ENCODE measurements around the gene ARPC5L. TPM values are rescaled to one million over a fixed set of nuclear protein-coding genes. Genes with fewer than 3 reads are reported as not detected.

ARPC5L gene
- total and polyA plus RNA-seq, 2 of the 13 experiments (the other 11 are each of a cell fraction or from before 2014, with no cell fraction given): 29.9 to 33.8 TPM

DNA sequence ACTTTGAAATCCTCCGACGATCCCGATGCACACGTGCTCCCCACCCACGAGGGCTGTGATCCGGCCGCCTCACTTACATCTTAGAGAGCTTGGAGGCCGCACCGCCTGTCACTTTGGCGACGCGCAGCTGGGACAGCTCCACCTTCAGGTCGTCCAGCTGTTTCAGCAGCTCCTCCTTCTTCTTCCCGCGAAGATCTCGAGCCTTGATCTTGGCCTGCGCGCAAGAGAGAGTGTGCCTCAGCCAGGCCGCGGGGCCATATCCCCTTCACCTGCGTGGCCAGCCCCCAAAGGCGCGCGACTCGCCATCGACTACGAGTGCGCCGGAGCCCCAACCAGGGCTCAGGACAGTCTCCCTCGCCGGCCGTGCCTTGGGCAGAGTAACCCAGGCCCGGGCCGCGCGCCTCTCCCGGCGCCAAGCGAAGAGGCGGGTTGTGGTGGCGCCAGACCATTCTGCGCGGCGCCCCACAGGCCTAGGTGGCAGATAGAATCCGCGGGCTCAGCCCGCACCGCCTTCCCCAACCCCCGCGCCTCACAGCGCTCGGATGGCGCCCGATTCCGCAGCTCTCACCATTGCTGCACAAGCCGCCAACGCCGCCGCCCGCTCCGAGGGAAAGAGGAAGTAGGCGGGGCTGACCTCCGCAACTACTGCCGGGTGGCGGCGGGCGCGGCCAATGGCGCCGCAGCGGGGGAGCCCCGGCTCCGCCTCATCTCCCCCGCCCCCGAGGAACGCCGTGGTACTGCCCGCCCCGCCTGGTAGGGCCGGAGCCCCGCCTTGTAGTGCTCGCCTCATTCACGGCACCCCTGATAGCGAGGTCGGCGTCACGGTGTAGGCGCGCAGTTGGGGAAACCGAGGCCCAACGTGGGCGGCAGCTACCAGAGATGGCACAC, at the start of gene ARPC5L, which contains the start of gene RPL35 (continued):
- TF ChIP-seq MYNN (CRISPR knock-in tag; IDR thresholded peaks at IDR 0.05; ENCODE audit: low read depth) (0 out of 2 replicates have a peak, but pooled peaks have one; percentile 69), ZNF777 (CRISPR knock-in tag; IDR thresholded peaks at IDR 0.05) (peak; percentile 73; the same call in 1 of the 2 replicates), ZNF343 (CRISPR knock-in tag; IDR thresholded peaks at IDR 0.05) (no peak; the same call in 1 of the 2 replicates), STAG1 (CRISPR knock-in tag; IDR thresholded peaks at IDR 0.05) (0 out of 2 replicates have a peak, but pooled peaks have one; percentile 4), SP2 (CRISPR knock-in tag; IDR thresholded peaks at IDR 0.05) (peak; percentile 86), ATF7 (IDR thresholded peaks at IDR 0.05) (peak; percentile 44; the same call in 1 of the 2 replicates), ATF7 (CRISPR knock-in tag; IDR thresholded peaks at IDR 0.05) (peak; percentile 41; the same call in 1 of the 2 replicates), ZNF768 (CRISPR knock-in tag; IDR thresholded peaks at IDR 0.05) (peak; percentile 62; the same call in 1 of the 2 replicates), FOSL1 (CRISPR knock-in tag; IDR thresholded peaks at IDR 0.05; ENCODE audit: borderline replicate concordance) (peak; percentile 35; the same call in 1 of the 2 replicates), FOXK2 (IDR thresholded peaks at IDR 0.05) (peak; percentile 88), REPIN1 (CRISPR knock-in tag; IDR thresholded peaks at IDR 0.05; ENCODE audit: borderline replicate concordance, low read depth) (peak; percentile 89), ZNF335 (CRISPR knock-in tag; IDR thresholded peaks at IDR 0.05) (no peak), AGO1 (IDR thresholded peaks at IDR 0.05; ENCODE audit: low read depth, low read length, poor library complexity, severe bottlenecking) (peak; percentile 65), ZIK1 (CRISPR knock-in tag; IDR thresholded peaks at IDR 0.05; ENCODE audit: borderline replicate concordance, low read depth) (peak; percentile 85), EHMT2 (IDR thresholded peaks at IDR 0.05; ENCODE audit: borderline replicate concordance, low read depth, low read length) (no peak), ZNF549 (CRISPR knock-in tag; IDR thresholded peaks at IDR 0.05) (no peak), ZNF605 (CRISPR knock-in tag; IDR thresholded peaks at IDR 0.05) (peak; percentile 97), SOX6 (IDR thresholded peaks at IDR 0.05) (no peak), SOX6 (CRISPR knock-in tag; IDR thresholded peaks at IDR 0.05) (peak; percentile 66), ZNF501 (CRISPR knock-in tag; IDR thresholded peaks at IDR 0.05) (peak; percentile 84; the same call in 1 of the 2 replicates), DNMT3B (CRISPR knock-in tag; conservative IDR thresholded peaks at IDR 0.05) (0 out of 2 replicates have a peak, but pooled peaks have one; percentile 54), PCBP2 (optimal IDR thresholded peaks at IDR 0.05; ENCODE audit: low read depth, low read length, poor library complexity, severe bottlenecking) (no peak)
- TF ChIP-seq, protein P1, sequence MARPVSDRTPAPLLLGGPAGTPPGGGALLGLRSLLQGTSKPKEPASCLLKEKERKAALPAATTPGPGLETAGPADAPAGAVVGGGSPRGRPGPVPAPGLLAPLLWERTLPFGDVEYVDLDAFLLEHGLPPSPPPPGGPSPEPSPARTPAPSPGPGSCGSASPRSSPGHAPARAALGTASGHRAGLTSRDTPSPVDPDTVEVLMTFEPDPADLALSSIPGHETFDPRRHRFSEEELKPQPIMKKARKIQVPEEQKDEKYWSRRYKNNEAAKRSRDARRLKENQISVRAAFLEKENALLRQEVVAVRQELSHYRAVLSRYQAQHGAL (CRISPR knock-in tag; IDR thresholded peaks at IDR 0.05; ENCODE audit: not compliant biosample characterization): no peak
- TF ChIP-seq, protein P2, sequence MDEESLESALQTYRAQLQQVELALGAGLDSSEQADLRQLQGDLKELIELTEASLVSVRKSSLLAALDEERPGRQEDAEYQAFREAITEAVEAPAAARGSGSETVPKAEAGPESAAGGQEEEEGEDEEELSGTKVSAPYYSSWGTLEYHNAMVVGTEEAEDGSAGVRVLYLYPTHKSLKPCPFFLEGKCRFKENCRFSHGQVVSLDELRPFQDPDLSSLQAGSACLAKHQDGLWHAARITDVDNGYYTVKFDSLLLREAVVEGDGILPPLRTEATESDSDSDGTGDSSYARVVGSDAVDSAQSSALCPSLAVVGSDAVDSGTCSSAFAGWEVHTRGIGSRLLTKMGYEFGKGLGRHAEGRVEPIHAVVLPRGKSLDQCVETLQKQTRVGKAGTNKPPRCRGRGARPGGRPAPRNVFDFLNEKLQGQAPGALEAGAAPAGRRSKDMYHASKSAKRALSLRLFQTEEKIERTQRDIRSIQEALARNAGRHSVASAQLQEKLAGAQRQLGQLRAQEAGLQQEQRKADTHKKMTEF (CRISPR knock-in tag; IDR thresholded peaks at IDR 0.05): peak; percentile 91
